ENCODE measurements around the gene S100A2. TPM values are rescaled to one million over a fixed set of nuclear protein-coding genes. Genes with fewer than 3 reads are reported as not detected.

S100A2 gene
- total RNA-seq, 4 donors from 2014 or later = 949 to 3,544 (median 1,180) TPM

DNA sequence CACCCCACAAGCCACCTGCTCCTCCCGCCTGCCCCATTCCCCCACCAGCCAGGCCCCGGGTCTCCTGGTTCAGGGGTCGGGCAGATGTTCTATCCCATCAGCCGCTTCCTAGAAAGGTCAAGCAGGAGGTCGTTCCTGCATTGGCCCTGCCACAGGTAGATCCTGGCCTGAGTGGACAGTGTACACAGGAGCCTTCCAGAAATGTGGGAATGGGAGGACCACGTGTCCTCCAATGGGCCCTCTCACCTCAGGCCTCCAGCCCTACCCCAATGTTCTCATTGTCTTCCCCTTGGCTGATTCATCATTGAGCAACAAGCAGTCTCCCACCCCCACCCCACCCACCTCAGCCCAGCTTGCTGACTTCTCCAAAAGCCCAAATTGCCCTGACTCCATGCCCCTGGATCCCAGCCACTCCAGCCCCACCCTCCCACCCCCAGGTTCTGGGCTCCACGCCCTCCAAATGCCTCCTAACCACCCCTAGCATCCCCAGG lies 45.2 kb upstream of the S100A2 start:
- Histone ChIP-seq H3K4me1 (peaks cover 30 to 86% (median 46%) of the 10 kb centered on the region in 3 donors), H3K9me3 (no peaks in the 10 kb centered on the region), H3K27me3 (no peaks in the 10 kb centered on the region), H3K27ac (peak overlapping the region; percentile 92 to 96 (median 94)), H3K4me3 (peak overlapping the region; percentile 54 to 76 (median 66)), H3K36me3 (peaks cover 14 to 24% (median 20%) of the 10 kb centered on the region in 3 donors)
- no peak for DNase-seq
- intact Hi-C loops (cut with DNase I) = loop anchor here (5.0 kb wide), 1 partner anchor 34 kb away; no protein-coding TSS in a partner anchor
- TF ChIP-seq, protein P1, sequence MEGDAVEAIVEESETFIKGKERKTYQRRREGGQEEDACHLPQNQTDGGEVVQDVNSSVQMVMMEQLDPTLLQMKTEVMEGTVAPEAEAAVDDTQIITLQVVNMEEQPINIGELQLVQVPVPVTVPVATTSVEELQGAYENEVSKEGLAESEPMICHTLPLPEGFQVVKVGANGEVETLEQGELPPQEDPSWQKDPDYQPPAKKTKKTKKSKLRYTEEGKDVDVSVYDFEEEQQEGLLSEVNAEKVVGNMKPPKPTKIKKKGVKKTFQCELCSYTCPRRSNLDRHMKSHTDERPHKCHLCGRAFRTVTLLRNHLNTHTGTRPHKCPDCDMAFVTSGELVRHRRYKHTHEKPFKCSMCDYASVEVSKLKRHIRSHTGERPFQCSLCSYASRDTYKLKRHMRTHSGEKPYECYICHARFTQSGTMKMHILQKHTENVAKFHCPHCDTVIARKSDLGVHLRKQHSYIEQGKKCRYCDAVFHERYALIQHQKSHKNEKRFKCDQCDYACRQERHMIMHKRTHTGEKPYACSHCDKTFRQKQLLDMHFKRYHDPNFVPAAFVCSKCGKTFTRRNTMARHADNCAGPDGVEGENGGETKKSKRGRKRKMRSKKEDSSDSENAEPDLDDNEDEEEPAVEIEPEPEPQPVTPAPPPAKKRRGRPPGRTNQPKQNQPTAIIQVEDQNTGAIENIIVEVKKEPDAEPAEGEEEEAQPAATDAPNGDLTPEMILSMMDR (IDR thresholded peaks at IDR 0.05) = no peak
- no peak for TF ChIP-seq POLR2A (IDR thresholded peaks at IDR 0.05)
- 0 to 33% methylated on average over 1 to 5 of the region's 7 CpGs for WGBS, 2 donors

DNA sequence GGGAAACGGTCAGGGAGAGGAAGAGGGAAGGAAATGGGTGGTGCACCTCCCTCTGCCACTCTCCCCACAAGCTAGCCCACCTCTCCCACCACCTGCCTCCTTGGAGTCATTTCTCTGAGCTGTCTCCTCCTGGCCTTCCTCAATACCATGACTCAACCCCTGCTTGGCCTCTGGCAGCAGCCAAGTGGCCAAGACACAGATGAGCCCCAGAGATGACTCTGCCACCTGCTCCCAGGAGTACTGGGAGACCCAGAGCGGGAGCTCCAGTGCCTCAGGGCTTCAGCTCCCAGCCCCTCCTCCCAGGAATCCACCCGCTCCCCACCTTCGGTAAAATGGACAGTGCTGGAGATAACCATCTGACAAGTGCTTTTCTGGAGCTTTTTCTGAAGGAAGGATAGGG lies 44.7 kb upstream of the S100A2 start:
- H3K27ac ChIP-seq = peak overlapping the region; percentile 92 to 96 (median 94)
- H3K36me3 ChIP-seq = peaks cover 14 to 30% (median 20%) of the 10 kb centered on the region in 3 donors
- intact Hi-C loops (cut with DNase I) = loop anchor here (5.0 kb wide), 1 partner anchor 33 kb away; no protein-coding TSS in a partner anchor
- DNase-seq = no peak
- peaks cover 30 to 84% (median 46%) of the 10 kb centered on the region in 3 donors for H3K4me1 ChIP-seq
- H3K4me3 ChIP-seq = peak overlapping the region; percentile 54 to 76 (median 66)
- no peaks in the 10 kb centered on the region for H3K9me3 ChIP-seq
- TF ChIP-seq POLR2A (IDR thresholded peaks at IDR 0.05) = no peak
- TF ChIP-seq, protein P1 (IDR thresholded peaks at IDR 0.05) = no peak
- no peaks in the 10 kb centered on the region for H3K27me3 ChIP-seq
- 0 to 38% methylated on average over 1 of the region's 4 CpGs for WGBS, 2 donors

DNA sequence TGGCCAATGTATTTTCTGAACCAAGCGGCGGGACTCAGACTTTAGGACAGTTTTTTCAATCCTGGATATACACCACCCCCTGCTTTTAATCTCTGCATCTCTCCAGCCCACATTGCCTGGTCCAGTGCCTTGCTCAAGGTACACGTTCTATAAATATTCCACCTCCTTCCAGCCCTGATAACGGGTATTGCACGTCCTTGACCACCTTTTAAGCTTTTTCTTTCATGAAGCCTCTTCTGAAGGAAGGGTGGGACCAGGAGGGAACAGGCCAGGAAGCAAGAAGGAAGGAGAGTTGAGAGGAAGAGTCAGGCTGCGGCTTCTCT lies 43.9 kb upstream of the S100A2 start:
- Histone ChIP-seq H3K9me3 (no peaks in the 10 kb centered on the region), H3K4me3 (peak overlapping the region; percentile 54 to 76 (median 66)), H3K27me3 (no peaks in the 10 kb centered on the region), H3K36me3 (peaks cover 14 to 37% (median 20%) of the 10 kb centered on the region in 3 donors), H3K4me1 (peaks cover 30 to 76% (median 46%) of the 10 kb centered on the region in 3 donors), H3K27ac (peak overlapping the region; percentile 92 to 96 (median 94))
- intact Hi-C loops (cut with DNase I) = no loop called here
- TF ChIP-seq POLR2A (IDR thresholded peaks at IDR 0.05) = no peak
- TF ChIP-seq, protein P1 (IDR thresholded peaks at IDR 0.05) = no peak
- no peak for DNase-seq
- 23 to 43% methylated on average over 6 of the region's 6 CpGs for WGBS, 2 donors

DNA sequence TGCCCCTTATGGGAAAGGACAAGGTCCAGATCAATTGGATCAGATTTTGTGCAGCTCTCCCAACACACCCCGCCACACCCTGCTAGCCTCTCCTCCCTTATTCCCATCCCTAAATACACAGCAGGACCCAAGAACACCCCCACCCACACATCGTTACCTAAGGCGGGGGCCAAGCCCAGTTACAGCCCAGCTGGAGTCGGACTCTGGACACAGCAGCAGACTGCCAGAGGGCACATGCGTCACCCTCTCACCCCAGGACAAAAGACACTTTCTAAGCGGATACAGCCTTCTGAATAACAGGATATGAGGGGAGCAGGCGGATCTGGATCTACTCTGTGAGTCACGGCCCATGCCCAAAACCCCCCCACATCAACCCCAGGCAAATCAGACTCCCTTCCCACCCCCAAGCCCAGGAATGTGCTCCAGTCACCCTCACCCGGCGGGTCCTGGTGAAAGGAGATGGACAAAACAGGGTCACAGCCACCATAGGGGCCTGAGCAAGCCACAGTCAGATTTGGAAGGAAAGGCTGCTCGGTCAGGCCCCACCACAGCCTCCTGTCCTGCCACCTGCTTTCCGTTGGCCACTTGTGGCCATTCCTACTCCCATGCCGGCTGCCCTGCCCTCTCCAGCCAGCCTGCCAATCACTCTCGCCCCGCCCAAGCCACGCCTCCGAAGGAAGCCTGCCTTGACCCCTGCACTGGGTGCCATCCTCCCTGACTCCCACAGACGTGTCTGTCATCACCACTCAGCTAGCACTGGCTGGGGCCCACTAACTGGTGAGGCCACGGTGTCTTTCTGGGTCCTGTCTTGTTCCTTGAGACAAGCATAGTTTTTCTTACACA lies 43.3 kb upstream of the S100A2 start:
- 24 to 45% methylated on average over 11 of the region's 19 CpGs for WGBS, 2 donors
- no peak for DNase-seq
- peaks cover 14 to 42% (median 20%) of the 10 kb centered on the region in 3 donors for H3K36me3 ChIP-seq
- H3K27me3 ChIP-seq = no peaks in the 10 kb centered on the region
- peaks cover 30 to 70% (median 41%) of the 10 kb centered on the region in 3 donors for H3K4me1 ChIP-seq
- H3K9me3 ChIP-seq = no peaks in the 10 kb centered on the region
- intact Hi-C loops (cut with DNase I) = no loop called here
- H3K27ac ChIP-seq = peak overlapping the region; percentile 92 to 96 (median 94)
- peak in 2 of 4 donors; percentile 48 to 55 for TF ChIP-seq POLR2A (IDR thresholded peaks at IDR 0.05)
- TF ChIP-seq, protein P1 (IDR thresholded peaks at IDR 0.05) = no peak
- peak overlapping the region; percentile 54 to 76 (median 66) for H3K4me3 ChIP-seq

Data from esophagus squamous epithelium (tissue), 5 donors.